ENCODE measurements around the gene HOXC12. TPM values are rescaled to one million over a fixed set of nuclear protein-coding genes. Genes with fewer than 3 reads are reported as not detected.

Gene HOXC12
- total and polyA plus RNA-seq, 2 of the 8 experiments (the other 6 are each of a cell fraction or from before 2014, with no cell fraction given), result not detected

- no peak overlapping the region for H2AK5ac ChIP-seq (ENCODE audit: low read depth, low read length)
- H4K8ac ChIP-seq (ENCODE audit: extremely low read depth, insufficient read depth, low read length), result no peak overlapping the region
- no peak overlapping the region for H3K14ac ChIP-seq (ENCODE audit: insufficient read length)
- H3K9ac ChIP-seq (replicated peaks in 1 of 4; ENCODE audit: extremely low read depth in 1 of 4, low read depth in 3 of 4, low read length in 3 of 4), result no peak overlapping the region
- peaks cover 0 to 3% (median 0%) of the 10 kb centered on the region in 4 experiments; a peak in 2 of 8 replicates for H3K36me3 ChIP-seq (ENCODE audit: control insufficient read depth in 2 of 4, insufficient read depth in 4 of 4, low read length in 3 of 4)
- WGBS, 2 experiments (ENCODE audit: extremely low coverage in 1 of 2, insufficient coverage in 1 of 2, insufficient read length in 1 of 2, insufficient replicate concordance in 2 of 2, low coverage in 1 of 2, low lambda C conversion rate in 2 of 2, missing lambda C conversion rate in 1 of 2), result 44% methylated on average over 9 of the region's 9 CpGs; no CpG with 5 or more reads in 1 of the 2 experiments
- no peak overlapping the region for H3K4ac ChIP-seq (replicated peaks; ENCODE audit: insufficient read length, low read depth, low read length)
- H4K91ac ChIP-seq (replicated peaks; ENCODE audit: insufficient read length, low read length), result no peak overlapping the region
- no peak overlapping the region for H3K56ac ChIP-seq (replicated peaks; ENCODE audit: insufficient read length, low read depth, low read length)
- no peak overlapping the region for H2BK12ac ChIP-seq (ENCODE audit: low read depth, low read length)
- H4K20me1 ChIP-seq (replicated peaks in 1 of 2; ENCODE audit: control insufficient read depth in 1 of 2, insufficient read depth in 2 of 2, low read length in 2 of 2), result peaks cover 15 to 28% of the 10 kb centered on the region in 2 experiments
- 0 out of 4 replicates have a peak, but pooled peaks cover 0 to 2% of the 10 kb centered on the region in 2 experiments for H3K9me3 ChIP-seq (ENCODE audit: insufficient read depth in 2 of 2, low read depth in 1 of 2, low read length in 1 of 2)
- H2BK5ac ChIP-seq (ENCODE audit: low read depth, low read length), result no peak overlapping the region
- no peak for FAIRE-seq
- H3K4me1 ChIP-seq (replicated peaks in 1 of 4; ENCODE audit: control insufficient read depth in 3 of 4, insufficient read depth in 4 of 4, low read length in 3 of 4), result peaks cover 0 to 10% (median 4%) of the 10 kb centered on the region in 4 experiments; a peak in 5 of 7 replicates
- no peak overlapping the region for H4K5ac ChIP-seq (ENCODE audit: insufficient read length, low read depth, low read length)
- no peak for DNase-seq (ENCODE audit: low read depth in 1 of 2, low spot score in 2 of 2)
- H2BK120ac ChIP-seq (replicated peaks; ENCODE audit: low read depth, low read length), result no peak overlapping the region
- H3K79me2 ChIP-seq (ENCODE audit: control insufficient read depth in 1 of 2, insufficient read depth in 2 of 2, low read length in 2 of 2), result no peaks in the 10 kb centered on the region
- CTCF ChIA-PET (ENCODE audit: partially characterized antibody), result interaction anchor here (1.0 to 2.8 kb wide), 9 partner anchors 13 to 229 kb away, joined by 3 to 13 read pairs (median 4); partner anchors contain the start of genes HOXC10 and HOXC5
- no peak overlapping the region for H3K18ac ChIP-seq (ENCODE audit: extremely low read depth, low read length)
- no peak overlapping the region for H3K4me3 ChIP-seq (ENCODE audit: extremely low read depth in 1 of 4, insufficient read depth in 2 of 4, low read depth in 3 of 4, low read length in 4 of 4)
- peaks cover 99 to 100% (median 100%) of the 10 kb centered on the region in 4 experiments for H3K27me3 ChIP-seq (replicated peaks in 1 of 4; ENCODE audit: control insufficient read depth in 3 of 4, extremely low read depth in 1 of 4, insufficient read depth in 3 of 4, low read length in 3 of 4)
- H3K23me2 ChIP-seq (ENCODE audit: low read depth, low read length), result peaks cover 1% of the 10 kb centered on the region; the same call in 1 of the 2 replicates
- POLR2A ChIA-PET (ENCODE audit: partially characterized antibody), result interaction anchor here (1.4 kb wide), 1 partner anchor 13 kb away, joined by 4 read pairs; no protein-coding TSS in a partner anchor
- H3K79me1 ChIP-seq (ENCODE audit: low read depth, low read length), result no peaks in the 10 kb centered on the region
- H2AFZ ChIP-seq (ENCODE audit: low read length), result no peak overlapping the region
- H3K4me2 ChIP-seq (ENCODE audit: insufficient read depth in 1 of 2, low read depth in 2 of 2, low read length in 2 of 2), result no peak overlapping the region; a peak in 1 of 4 replicates
- H3K27ac ChIP-seq (ENCODE audit: low read depth, low read length), result no peak overlapping the region
- H2BK20ac ChIP-seq (ENCODE audit: low read length), result no peak overlapping the region
- H2BK15ac ChIP-seq (ENCODE audit: low read length), result no peak overlapping the region
- H3K23ac ChIP-seq (ENCODE audit: insufficient read length), result no peak overlapping the region
- TF ChIP-seq EZH2 (IDR thresholded peaks at IDR 0.05; ENCODE audit: low read depth, low read length, severe bottlenecking), result peak; percentile 18
- TF ChIP-seq, protein P1, sequence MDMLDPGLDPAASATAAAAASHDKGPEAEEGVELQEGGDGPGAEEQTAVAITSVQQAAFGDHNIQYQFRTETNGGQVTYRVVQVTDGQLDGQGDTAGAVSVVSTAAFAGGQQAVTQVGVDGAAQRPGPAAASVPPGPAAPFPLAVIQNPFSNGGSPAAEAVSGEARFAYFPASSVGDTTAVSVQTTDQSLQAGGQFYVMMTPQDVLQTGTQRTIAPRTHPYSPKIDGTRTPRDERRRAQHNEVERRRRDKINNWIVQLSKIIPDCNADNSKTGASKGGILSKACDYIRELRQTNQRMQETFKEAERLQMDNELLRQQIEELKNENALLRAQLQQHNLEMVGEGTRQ (IDR thresholded peaks at IDR 0.05; ENCODE audit: low read length), result no peak
Measured at GRCh38 chr12:53972152-53972702, 17.5 kb downstream of the HOXC12 start.

Measured in H1 (cell line).